Fibroblast of peridontal ligament (primary cell): Measurements from ENCODE around the gene PRDM1.
"Not testable (repeated sequence)": the region's sequence is repeated elsewhere in the genome, so short reads cannot be mapped to it uniquely, and the experiment has no call there.

ENCODE experiments used
- DNase-seq: peaks from one replicate; pipeline ENCODE4 v3.0.0-alpha.2; 2010; ENCODE audit errors: extremely low read depth

The PRDM1 gene

GRCh38 chr6:106136845-106137244 is 50.7 kb downstream of the PRDM1 start:
- no peak for DNase-seq

- DNase-seq, result no peak
These were observed 52.0 kb downstream of the PRDM1 start for GRCh38 chr6:106138151-106138550.

GRCh38 chr6:106141441-106142237 is 55.5 kb downstream of the PRDM1 start:
- DNase-seq, result no peak

GRCh38 chr6:106142876-106143431 is 56.8 kb downstream of the PRDM1 start:
- DNase-seq, result peak; percentile 26

GRCh38 chr6:106143665-106144064 is 57.5 kb downstream of the PRDM1 start:
- no peak for DNase-seq

- DNase-seq, result no peak
These were observed 59.0 kb downstream of the PRDM1 start for GRCh38 chr6:106145144-106145543.

- no peak for DNase-seq
These were observed 59.6 kb downstream of the PRDM1 start for GRCh38 chr6:106145741-106146227.

GRCh38 chr6:106146852-106147351 is 60.8 kb downstream of the PRDM1 start:
- peak; percentile 20 for DNase-seq

- no peak for DNase-seq
These were observed 61.3 kb downstream of the PRDM1 start for GRCh38 chr6:106147476-106147875.

GRCh38 chr6:106149472-106150069 is 63.4 kb downstream of the PRDM1 start:
- no peak for DNase-seq

GRCh38 chr6:106152476-106152875 is 66.3 kb downstream of the PRDM1 start:
- not testable (repeated sequence) for DNase-seq

GRCh38 chr6:106152952-106153351 is 66.8 kb downstream of the PRDM1 start:
- no peak for DNase-seq

- DNase-seq, result no peak
These were observed 68.2 kb downstream of the PRDM1 start for GRCh38 chr6:106154326-106154725.

GRCh38 chr6:106155219-106155830 is 69.2 kb downstream of the PRDM1 start:
- DNase-seq, result no peak

- DNase-seq, result no peak
These were observed 70.3 kb downstream of the PRDM1 start for GRCh38 chr6:106156413-106156812.

- no peak for DNase-seq
These were observed 70.7 kb downstream of the PRDM1 start for GRCh38 chr6:106156863-106157262.

- no peak for DNase-seq
These were observed 72.7 kb downstream of the PRDM1 start for GRCh38 chr6:106158816-106159215.
